ENCODE data around the gene RGS3.

GRCh38 chr9:113591899-113592625, 128.5 kb downstream of the RGS3 start:
- TF ChIP-seq ZNF138 (CRISPR knock-in tag; conservative IDR thresholded peaks at IDR 0.05) (no peak), TEAD4 (CRISPR knock-in tag; IDR thresholded peaks at IDR 0.05) (no peak), IRF1 (CRISPR knock-in tag; IDR thresholded peaks at IDR 0.05) (no peak), JUN (CRISPR knock-in tag; IDR thresholded peaks at IDR 0.05) (no peak), ZNF416 (CRISPR knock-in tag; IDR thresholded peaks at IDR 0.05) (no peak), TP53 (CRISPR knock-in tag; IDR thresholded peaks at IDR 0.05) (no peak), NR1H2 (CRISPR knock-in tag; IDR thresholded peaks at IDR 0.05) (no peak), CREB1 (CRISPR knock-in tag; IDR thresholded peaks at IDR 0.05) (no peak), SMAD3 (CRISPR knock-in tag; IDR thresholded peaks at IDR 0.05; ENCODE audit: borderline replicate concordance) (no peak)
- TF ChIP-seq, protein P1, sequence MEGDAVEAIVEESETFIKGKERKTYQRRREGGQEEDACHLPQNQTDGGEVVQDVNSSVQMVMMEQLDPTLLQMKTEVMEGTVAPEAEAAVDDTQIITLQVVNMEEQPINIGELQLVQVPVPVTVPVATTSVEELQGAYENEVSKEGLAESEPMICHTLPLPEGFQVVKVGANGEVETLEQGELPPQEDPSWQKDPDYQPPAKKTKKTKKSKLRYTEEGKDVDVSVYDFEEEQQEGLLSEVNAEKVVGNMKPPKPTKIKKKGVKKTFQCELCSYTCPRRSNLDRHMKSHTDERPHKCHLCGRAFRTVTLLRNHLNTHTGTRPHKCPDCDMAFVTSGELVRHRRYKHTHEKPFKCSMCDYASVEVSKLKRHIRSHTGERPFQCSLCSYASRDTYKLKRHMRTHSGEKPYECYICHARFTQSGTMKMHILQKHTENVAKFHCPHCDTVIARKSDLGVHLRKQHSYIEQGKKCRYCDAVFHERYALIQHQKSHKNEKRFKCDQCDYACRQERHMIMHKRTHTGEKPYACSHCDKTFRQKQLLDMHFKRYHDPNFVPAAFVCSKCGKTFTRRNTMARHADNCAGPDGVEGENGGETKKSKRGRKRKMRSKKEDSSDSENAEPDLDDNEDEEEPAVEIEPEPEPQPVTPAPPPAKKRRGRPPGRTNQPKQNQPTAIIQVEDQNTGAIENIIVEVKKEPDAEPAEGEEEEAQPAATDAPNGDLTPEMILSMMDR (IDR thresholded peaks at IDR 0.05) = no peak
- TF ChIP-seq, protein P2, sequence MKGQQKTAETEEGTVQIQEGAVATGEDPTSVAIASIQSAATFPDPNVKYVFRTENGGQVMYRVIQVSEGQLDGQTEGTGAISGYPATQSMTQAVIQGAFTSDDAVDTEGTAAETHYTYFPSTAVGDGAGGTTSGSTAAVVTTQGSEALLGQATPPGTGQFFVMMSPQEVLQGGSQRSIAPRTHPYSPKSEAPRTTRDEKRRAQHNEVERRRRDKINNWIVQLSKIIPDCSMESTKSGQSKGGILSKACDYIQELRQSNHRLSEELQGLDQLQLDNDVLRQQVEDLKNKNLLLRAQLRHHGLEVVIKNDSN (CRISPR knock-in tag; IDR thresholded peaks at IDR 0.05) = no peak
- TF ChIP-seq, protein P3, sequence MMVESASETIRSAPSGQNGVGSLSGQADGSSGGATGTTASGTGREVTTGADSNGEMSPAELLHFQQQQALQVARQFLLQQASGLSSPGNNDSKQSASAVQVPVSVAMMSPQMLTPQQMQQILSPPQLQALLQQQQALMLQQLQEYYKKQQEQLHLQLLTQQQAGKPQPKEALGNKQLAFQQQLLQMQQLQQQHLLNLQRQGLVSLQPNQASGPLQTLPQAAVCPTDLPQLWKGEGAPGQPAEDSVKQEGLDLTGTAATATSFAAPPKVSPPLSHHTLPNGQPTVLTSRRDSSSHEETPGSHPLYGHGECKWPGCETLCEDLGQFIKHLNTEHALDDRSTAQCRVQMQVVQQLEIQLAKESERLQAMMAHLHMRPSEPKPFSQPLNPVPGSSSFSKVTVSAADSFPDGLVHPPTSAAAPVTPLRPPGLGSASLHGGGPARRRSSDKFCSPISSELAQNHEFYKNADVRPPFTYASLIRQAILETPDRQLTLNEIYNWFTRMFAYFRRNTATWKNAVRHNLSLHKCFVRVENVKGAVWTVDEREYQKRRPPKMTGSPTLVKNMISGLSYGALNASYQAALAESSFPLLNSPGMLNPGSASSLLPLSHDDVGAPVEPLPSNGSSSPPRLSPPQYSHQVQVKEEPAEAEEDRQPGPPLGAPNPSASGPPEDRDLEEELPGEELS (CRISPR knock-in tag; IDR thresholded peaks at IDR 0.05) = no peak
